ENCODE data around the gene EVX2.

Gene EVX2

GRCh38 chr2:176079285-176079830 lies 4.4 kb downstream of the EVX2 start:
- Mint-ChIP-seq H3K4me1 (ENCODE audit: low read depth) (peaks cover 9% of the 10 kb centered on the region), H3K27me3 (ENCODE audit: low read depth) (peaks cover 76% of the 10 kb centered on the region), H3K4me3 (peak overlapping the region; percentile 32), H3K36me3 (ENCODE audit: low read depth) (peaks cover 9% of the 10 kb centered on the region), H3K27ac (peak overlapping the region; percentile 81), H3K9me3 (peaks cover 3% of the 10 kb centered on the region)

- Mint-ChIP-seq H3K4me1 (ENCODE audit: low read depth) (peaks cover 9% of the 10 kb centered on the region), H3K4me3 (peak overlapping the region; percentile 32), H3K27ac (peak overlapping the region; percentile 81), H3K9me3 (peaks cover 2% of the 10 kb centered on the region), H3K36me3 (ENCODE audit: low read depth) (peaks cover 4% of the 10 kb centered on the region), H3K27me3 (ENCODE audit: low read depth) (peaks cover 74% of the 10 kb centered on the region)
These were observed 5.0 kb downstream of the EVX2 start for GRCh38 chr2:176078541-176079284.

GRCh38 chr2:176076796-176077195 lies 7.0 kb downstream of the EVX2 start:
- Mint-ChIP-seq H3K4me3 (no peak overlapping the region), H3K9me3 (no peaks in the 10 kb centered on the region), H3K4me1 (ENCODE audit: low read depth) (peaks cover 9% of the 10 kb centered on the region), H3K27me3 (ENCODE audit: low read depth) (peaks cover 77% of the 10 kb centered on the region), H3K36me3 (ENCODE audit: low read depth) (peaks cover 2% of the 10 kb centered on the region), H3K27ac (no peak overlapping the region)

GRCh38 chr2:176076063-176076462 lies 7.7 kb downstream of the EVX2 start:
- Mint-ChIP-seq H3K27ac (no peak overlapping the region), H3K9me3 (no peaks in the 10 kb centered on the region), H3K4me1 (ENCODE audit: low read depth) (peaks cover 9% of the 10 kb centered on the region), H3K27me3 (ENCODE audit: low read depth) (peaks cover 75% of the 10 kb centered on the region), H3K36me3 (ENCODE audit: low read depth) (peaks cover 2% of the 10 kb centered on the region), H3K4me3 (no peak overlapping the region)

GRCh38 chr2:176075481-176075880 lies 8.3 kb downstream of the EVX2 start:
- Mint-ChIP-seq H3K27me3 (ENCODE audit: low read depth) (peaks cover 77% of the 10 kb centered on the region), H3K4me1 (ENCODE audit: low read depth) (peaks cover 9% of the 10 kb centered on the region), H3K36me3 (ENCODE audit: low read depth) (peaks cover 2% of the 10 kb centered on the region), H3K9me3 (no peaks in the 10 kb centered on the region), H3K4me3 (no peak overlapping the region), H3K27ac (no peak overlapping the region)

GRCh38 chr2:176074919-176075425 lies 8.8 kb downstream of the EVX2 start:
- Mint-ChIP-seq H3K27ac (no peak overlapping the region), H3K36me3 (ENCODE audit: low read depth) (peaks cover 2% of the 10 kb centered on the region), H3K4me1 (ENCODE audit: low read depth) (peaks cover 9% of the 10 kb centered on the region), H3K4me3 (no peak overlapping the region), H3K9me3 (no peaks in the 10 kb centered on the region), H3K27me3 (ENCODE audit: low read depth) (peaks cover 82% of the 10 kb centered on the region)

GRCh38 chr2:176072951-176073904 lies 10.5 kb downstream of the EVX2 start:
- Mint-ChIP-seq H3K4me3 (no peak overlapping the region), H3K36me3 (ENCODE audit: low read depth) (no peaks in the 10 kb centered on the region), H3K27me3 (ENCODE audit: low read depth) (peaks cover 84% of the 10 kb centered on the region), H3K9me3 (no peaks in the 10 kb centered on the region), H3K4me1 (ENCODE audit: low read depth) (peaks cover 3% of the 10 kb centered on the region), H3K27ac (no peak overlapping the region)

GRCh38 chr2:176072292-176072669 lies 11.5 kb downstream of the EVX2 start:
- H3K36me3 Mint-ChIP-seq (ENCODE audit: low read depth) = no peaks in the 10 kb centered on the region
- H3K9me3 Mint-ChIP-seq = no peaks in the 10 kb centered on the region
- no peak overlapping the region for H3K4me3 Mint-ChIP-seq
- H3K4me1 Mint-ChIP-seq (ENCODE audit: low read depth) = peaks cover 3% of the 10 kb centered on the region
- H3K27me3 Mint-ChIP-seq (ENCODE audit: low read depth) = peaks cover 92% of the 10 kb centered on the region
- no peak overlapping the region for H3K27ac Mint-ChIP-seq

- Mint-ChIP-seq H3K4me1 (ENCODE audit: low read depth) (peaks cover 3% of the 10 kb centered on the region), H3K9me3 (no peaks in the 10 kb centered on the region), H3K4me3 (no peak overlapping the region), H3K27ac (no peak overlapping the region), H3K27me3 (ENCODE audit: low read depth) (peaks cover 91% of the 10 kb centered on the region), H3K36me3 (ENCODE audit: low read depth) (no peaks in the 10 kb centered on the region)
These were observed 12.2 kb downstream of the EVX2 start for GRCh38 chr2:176071330-176072291.

GRCh38 chr2:176068419-176068832 lies 15.3 kb downstream of the EVX2 start:
- Mint-ChIP-seq H3K27me3 (ENCODE audit: low read depth) (peaks cover 88% of the 10 kb centered on the region), H3K9me3 (no peaks in the 10 kb centered on the region), H3K36me3 (ENCODE audit: low read depth) (no peaks in the 10 kb centered on the region), H3K4me1 (ENCODE audit: low read depth) (peaks cover 3% of the 10 kb centered on the region), H3K4me3 (no peak overlapping the region), H3K27ac (no peak overlapping the region)

GRCh38 chr2:176067589-176068418 lies 16.0 kb downstream of the EVX2 start:
- H3K27me3 Mint-ChIP-seq (ENCODE audit: low read depth) = peaks cover 87% of the 10 kb centered on the region
- H3K36me3 Mint-ChIP-seq (ENCODE audit: low read depth) = no peaks in the 10 kb centered on the region
- no peak overlapping the region for H3K4me3 Mint-ChIP-seq
- peaks cover 3% of the 10 kb centered on the region for H3K4me1 Mint-ChIP-seq (ENCODE audit: low read depth)
- no peak overlapping the region for H3K27ac Mint-ChIP-seq
- no peaks in the 10 kb centered on the region for H3K9me3 Mint-ChIP-seq

GRCh38 chr2:176066645-176067588 lies 16.8 kb downstream of the EVX2 start:
- no peaks in the 10 kb centered on the region for H3K9me3 Mint-ChIP-seq
- H3K27me3 Mint-ChIP-seq (ENCODE audit: low read depth) = peaks cover 85% of the 10 kb centered on the region
- no peak overlapping the region for H3K4me3 Mint-ChIP-seq
- no peaks in the 10 kb centered on the region for H3K36me3 Mint-ChIP-seq (ENCODE audit: low read depth)
- H3K27ac Mint-ChIP-seq = no peak overlapping the region
- peaks cover 3% of the 10 kb centered on the region for H3K4me1 Mint-ChIP-seq (ENCODE audit: low read depth)
